Cardiac muscle cell (in vitro differentiated cells and primary cell): ENCODE measurements around the gene LNPEP. TPM values are rescaled to one million over a fixed set of nuclear protein-coding genes. Genes with fewer than 3 reads are reported as not detected.

Experiments
- DNase-seq, 2 donors: peaks; one replicate each; pipeline versions ENCODE4 v3.0.0 to v3.0.0-alpha.2; 2010 to 2017; ENCODE audit warnings: low read depth in 1 of 2, low spot score in 1 of 2
- H3K27ac ChIP-seq: fragments of 200-600 bp; sonication (generic); 2 replicates; pipeline ENCODE4 v1.5.1; 2016
- H3K27me3 ChIP-seq: fragments of 200-600 bp; sonication (generic); 2 replicates; pipeline ENCODE4 v1.6.0; 2016; ENCODE audit warnings: control low read depth
- H3K36me3 ChIP-seq: fragments of 200-600 bp; sonication (generic); 2 replicates; pipeline ENCODE4 v1.5.1; 2016; ENCODE audit warnings: control low read depth
- H3K4me1 ChIP-seq: fragments of 200-600 bp; sonication (generic); 2 replicates; pipeline ENCODE4 v1.8.1; 2017; ENCODE audit warnings: low read depth, mild to moderate bottlenecking, mixed run types
- H3K4me3 ChIP-seq: fragments of 200-600 bp; sonication (generic); 2 replicates; pipeline ENCODE4 v1.5.1; 2016; ENCODE audit warnings: mild to moderate bottlenecking
- H3K9me3 ChIP-seq: fragments of 200-600 bp; sonication (generic); 2 replicates; pipeline ENCODE4 v1.5.1; 2017; ENCODE audit warnings: low read depth, mild to moderate bottlenecking, control low read depth
- polyA plus RNA-seq: library from polyadenylated mRNA; unstranded; fragments of >200 nt; fragmentation: Nextera tagmentation; extraction: Ambion mirVana; gene quantifications from 2 replicates; pipeline ENCODE4 v1.2.1, GENCODE V29; 2016
- total RNA-seq: library from RNA; depleted of rRNA; stranded (reverse); fragments of >200 nt; gene quantifications from 2 replicates; pipeline ENCODE4 v1.2.3, GENCODE V29; 2016
- TF ChIP-seq, protein P1 (sequence below): IDR thresholded peaks from 2 replicates; pipeline ENCODE4 v1.5.1; 2012; ENCODE audit warnings: low read depth, mild to moderate bottlenecking, low read length

Gene LNPEP
- total and polyA plus RNA-seq, 2 experiments from 2014 or later: 11.2 to 41.0 TPM

- H3K9me3 ChIP-seq: no peaks in the 10 kb centered on the region
- peak overlapping the region; percentile 36 for H3K27ac ChIP-seq
These were observed 16.4 kb downstream of the LNPEP start for GRCh38 chr5:96952118-96952750.

GRCh38 chr5:96952974-96953730 lies 17.3 kb downstream of the LNPEP start:
- H3K4me1 ChIP-seq: peaks cover 6% of the 10 kb centered on the region
- H3K36me3 ChIP-seq: no peaks in the 10 kb centered on the region
- TF ChIP-seq, protein P1, sequence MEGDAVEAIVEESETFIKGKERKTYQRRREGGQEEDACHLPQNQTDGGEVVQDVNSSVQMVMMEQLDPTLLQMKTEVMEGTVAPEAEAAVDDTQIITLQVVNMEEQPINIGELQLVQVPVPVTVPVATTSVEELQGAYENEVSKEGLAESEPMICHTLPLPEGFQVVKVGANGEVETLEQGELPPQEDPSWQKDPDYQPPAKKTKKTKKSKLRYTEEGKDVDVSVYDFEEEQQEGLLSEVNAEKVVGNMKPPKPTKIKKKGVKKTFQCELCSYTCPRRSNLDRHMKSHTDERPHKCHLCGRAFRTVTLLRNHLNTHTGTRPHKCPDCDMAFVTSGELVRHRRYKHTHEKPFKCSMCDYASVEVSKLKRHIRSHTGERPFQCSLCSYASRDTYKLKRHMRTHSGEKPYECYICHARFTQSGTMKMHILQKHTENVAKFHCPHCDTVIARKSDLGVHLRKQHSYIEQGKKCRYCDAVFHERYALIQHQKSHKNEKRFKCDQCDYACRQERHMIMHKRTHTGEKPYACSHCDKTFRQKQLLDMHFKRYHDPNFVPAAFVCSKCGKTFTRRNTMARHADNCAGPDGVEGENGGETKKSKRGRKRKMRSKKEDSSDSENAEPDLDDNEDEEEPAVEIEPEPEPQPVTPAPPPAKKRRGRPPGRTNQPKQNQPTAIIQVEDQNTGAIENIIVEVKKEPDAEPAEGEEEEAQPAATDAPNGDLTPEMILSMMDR: no peak
- H3K27me3 ChIP-seq: no peaks in the 10 kb centered on the region
- H3K4me3 ChIP-seq: no peak overlapping the region
- H3K27ac ChIP-seq: peak overlapping the region; percentile 10
- no peaks in the 10 kb centered on the region for H3K9me3 ChIP-seq
- no peak for DNase-seq

More at GRCh38 chr5:96952118-96952750, 16.4 kb downstream of the LNPEP start:
- DNase-seq: no peak
- TF ChIP-seq, protein P1: no peak
- Histone ChIP-seq H3K4me3 (no peak overlapping the region), H3K27me3 (no peaks in the 10 kb centered on the region), H3K4me1 (peaks cover 5% of the 10 kb centered on the region), H3K36me3 (no peaks in the 10 kb centered on the region)

DNA sequence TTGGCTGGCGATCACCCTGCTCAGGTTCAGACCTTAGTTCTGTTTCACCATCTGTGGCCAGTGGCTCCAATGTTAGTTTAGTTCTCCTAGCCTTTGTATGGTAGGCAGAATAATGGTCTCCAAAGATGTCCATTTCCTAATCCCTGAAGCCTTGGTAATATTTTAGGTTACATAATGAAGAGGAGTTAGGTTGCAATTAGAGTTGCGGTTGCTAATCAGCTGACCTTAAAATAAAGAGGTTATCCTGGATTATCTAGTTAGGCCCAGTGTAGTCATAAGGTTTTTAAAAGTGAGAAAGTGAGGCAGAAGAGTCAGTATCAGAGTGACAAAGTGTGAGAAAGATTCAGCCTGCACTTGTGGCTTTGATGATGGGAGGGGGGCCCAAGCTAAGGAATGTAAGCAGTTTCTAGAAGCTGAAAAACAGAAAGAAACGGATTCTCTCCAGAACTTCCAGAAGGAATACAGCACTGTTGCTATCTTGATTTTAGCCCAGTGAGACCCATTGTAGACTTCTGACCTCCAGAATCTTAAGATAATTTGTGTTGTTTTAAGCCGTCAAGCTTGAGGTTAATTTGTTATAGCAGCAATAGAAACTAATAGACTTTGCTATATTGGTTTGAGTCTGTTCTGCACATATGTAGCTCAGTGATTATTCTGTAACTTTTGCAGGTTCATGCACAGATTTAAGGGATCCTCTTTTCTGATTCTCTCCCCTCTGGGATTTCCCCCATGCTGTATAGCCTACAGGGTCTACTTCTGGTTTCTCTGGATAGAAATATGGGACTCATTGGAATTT lies 21.6 kb downstream of the LNPEP start:
- no peaks in the 10 kb centered on the region for H3K9me3 ChIP-seq
- H3K36me3 ChIP-seq: no peaks in the 10 kb centered on the region
- TF ChIP-seq, protein P1: no peak
- no peaks in the 10 kb centered on the region for H3K27me3 ChIP-seq
- H3K4me3 ChIP-seq: no peak overlapping the region
- peak overlapping the region; percentile 4 for H3K27ac ChIP-seq
- H3K4me1 ChIP-seq: peaks cover 13% of the 10 kb centered on the region
- DNase-seq: no peak

DNA sequence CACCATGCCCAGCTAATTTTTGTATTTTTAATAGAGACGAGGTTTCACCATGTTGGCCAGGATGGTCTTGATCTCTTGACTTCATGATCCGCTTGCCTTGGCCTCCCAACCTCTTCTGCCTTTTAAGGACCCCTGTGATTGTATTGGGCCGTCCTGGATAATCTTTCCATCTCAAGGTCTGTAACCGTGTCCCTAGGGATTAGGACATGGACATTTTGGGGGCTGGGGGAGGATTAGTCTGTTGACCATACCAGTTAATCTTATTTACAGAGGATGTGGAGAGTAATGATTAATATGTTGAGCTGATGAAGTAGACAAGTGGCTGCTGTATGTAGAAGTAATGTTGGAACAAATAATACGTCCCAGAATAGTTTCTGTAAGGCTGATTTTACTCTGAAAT lies 23.1 kb downstream of the LNPEP start:
- Histone ChIP-seq H3K27ac (no peak overlapping the region), H3K36me3 (no peaks in the 10 kb centered on the region), H3K4me3 (no peak overlapping the region), H3K27me3 (no peaks in the 10 kb centered on the region), H3K9me3 (no peaks in the 10 kb centered on the region), H3K4me1 (peaks cover 26% of the 10 kb centered on the region)
- no peak for DNase-seq
- TF ChIP-seq, protein P1: no peak

GRCh38 chr5:96961053-96961452 lies 25.2 kb downstream of the LNPEP start:
- no peaks in the 10 kb centered on the region for H3K36me3 ChIP-seq
- no peaks in the 10 kb centered on the region for H3K27me3 ChIP-seq
- TF ChIP-seq, protein P1: no peak
- H3K4me3 ChIP-seq: no peak overlapping the region
- peak in 1 of 2 donors; percentile 43 for DNase-seq
- no peaks in the 10 kb centered on the region for H3K9me3 ChIP-seq
- no peak overlapping the region for H3K27ac ChIP-seq
- peaks cover 26% of the 10 kb centered on the region for H3K4me1 ChIP-seq
